ENCODE results near the gene CBFA2T3.

Gene CBFA2T3

DNA sequence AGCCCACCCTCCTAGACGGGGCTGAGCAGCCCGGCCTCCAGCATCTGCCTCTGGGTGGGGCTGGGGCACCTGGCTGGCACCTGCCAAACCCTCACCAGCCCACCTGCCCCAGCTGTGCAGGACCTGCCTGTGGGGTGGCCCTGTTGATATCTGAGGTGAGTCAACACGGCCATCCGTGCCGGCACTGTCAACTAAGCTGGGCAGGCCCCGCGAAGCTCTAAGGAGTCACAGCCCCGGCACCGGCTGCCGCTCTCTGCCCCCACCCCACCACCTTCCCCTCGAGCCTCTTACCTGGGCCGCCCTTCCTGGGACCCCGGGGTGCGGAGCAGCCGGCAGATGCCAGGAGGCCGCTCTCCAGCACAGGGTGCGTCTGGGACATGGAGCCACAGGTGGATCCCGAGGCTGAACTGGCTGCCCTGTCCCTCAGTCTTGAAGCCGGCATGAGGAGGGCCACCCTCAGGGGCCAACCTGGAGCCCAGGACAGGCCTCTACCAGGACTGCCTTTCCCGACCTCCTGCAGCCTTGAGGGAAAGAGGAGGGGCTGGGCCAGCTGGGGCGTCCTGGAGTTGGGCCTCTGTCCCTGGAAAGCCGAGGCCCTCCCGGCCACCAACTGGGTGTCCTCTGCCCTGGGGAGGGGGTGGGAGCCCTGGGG is 515 bp downstream of the CBFA2T3 start:
- DNase-seq (ENCODE audit: low read depth in 2 of 2): no peak

DNA sequence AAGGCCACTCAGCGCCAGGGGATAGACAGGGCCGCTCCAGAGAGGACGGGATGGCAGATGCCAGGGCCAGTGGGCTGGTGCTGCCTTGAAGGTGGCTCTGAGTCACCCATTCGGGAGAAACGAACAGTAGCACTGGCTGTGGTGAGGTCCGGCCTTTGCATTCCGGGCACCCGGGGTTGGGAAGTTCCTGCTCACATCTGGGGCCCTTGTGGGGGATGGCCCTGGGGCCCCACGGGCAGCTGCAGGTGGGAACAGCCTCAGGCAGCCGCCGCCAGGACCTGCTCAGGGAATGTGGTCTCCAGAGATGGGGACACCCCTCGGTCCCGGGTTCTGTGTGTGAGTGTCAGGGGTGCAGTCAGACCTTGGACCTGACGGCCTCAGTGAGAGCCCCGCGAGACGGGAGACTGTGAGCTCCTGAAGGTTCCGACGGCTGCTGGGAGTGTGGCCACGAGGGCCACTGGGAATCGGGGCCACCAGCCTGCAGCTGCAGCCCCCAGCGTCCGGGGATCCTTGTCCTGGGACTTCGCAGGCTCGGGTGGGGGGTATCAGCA is 1.4 kb downstream of the CBFA2T3 start:
- no peak for DNase-seq (ENCODE audit: low read depth in 2 of 2)

DNA sequence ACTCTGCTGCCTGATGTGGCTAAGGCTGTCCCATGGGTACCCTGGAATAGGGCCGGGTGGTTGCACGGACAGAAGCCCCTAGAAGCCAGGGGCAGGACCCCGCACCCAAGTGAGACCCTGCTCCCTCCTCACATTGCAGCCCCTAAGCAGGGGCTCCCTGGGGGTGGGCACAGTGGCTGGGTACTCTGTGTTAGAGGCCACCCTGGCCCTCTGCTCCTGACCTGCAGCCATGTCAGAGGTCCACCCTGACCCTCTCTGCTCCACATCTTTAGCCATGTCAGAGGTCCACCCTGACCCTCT is 2.1 kb downstream of the CBFA2T3 start:
- DNase-seq (ENCODE audit: low read depth in 2 of 2): no peak

DNA sequence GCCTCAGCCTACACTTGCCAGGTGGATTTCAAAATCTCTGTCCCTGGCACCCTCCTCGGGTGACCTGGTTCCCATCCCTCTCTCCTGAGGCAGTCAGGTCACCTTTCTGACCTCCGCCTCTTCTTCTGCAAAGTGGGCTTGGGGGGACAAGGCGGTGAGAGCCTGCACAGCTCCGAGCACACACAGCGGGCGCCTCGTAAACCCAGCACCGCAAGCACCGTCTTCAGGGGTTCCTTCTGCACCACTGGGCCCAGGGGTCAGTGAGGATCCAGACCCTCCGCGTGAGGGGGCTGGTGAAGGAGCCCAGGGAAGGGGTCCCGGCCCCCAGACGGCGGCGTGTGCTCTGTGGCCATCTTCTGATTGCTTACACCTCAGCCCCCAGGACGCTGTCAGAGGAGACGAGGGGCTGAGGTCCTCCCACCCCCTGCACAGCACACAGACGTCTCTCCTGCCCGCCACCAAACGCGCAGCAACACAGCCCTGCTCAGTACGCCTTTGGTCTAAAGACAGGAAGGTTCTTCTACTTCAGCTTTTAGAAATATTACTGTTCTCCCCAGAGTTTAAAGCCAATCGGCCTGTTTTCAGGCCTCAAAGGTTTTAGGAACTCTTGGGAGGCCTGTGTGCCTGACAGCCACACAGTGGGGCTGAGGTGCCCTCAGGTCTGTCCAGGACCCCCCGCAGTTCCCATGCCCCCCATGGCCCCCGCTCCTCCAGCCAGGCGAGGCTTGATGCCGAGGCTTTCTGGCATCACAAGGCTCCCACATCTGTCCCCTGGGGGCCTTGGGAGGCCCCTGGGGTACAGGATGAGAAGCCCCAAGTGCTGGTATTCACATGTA is 2.7 kb downstream of the CBFA2T3 start:
- DNase-seq (ENCODE audit: low read depth in 2 of 2): no peak

DNA sequence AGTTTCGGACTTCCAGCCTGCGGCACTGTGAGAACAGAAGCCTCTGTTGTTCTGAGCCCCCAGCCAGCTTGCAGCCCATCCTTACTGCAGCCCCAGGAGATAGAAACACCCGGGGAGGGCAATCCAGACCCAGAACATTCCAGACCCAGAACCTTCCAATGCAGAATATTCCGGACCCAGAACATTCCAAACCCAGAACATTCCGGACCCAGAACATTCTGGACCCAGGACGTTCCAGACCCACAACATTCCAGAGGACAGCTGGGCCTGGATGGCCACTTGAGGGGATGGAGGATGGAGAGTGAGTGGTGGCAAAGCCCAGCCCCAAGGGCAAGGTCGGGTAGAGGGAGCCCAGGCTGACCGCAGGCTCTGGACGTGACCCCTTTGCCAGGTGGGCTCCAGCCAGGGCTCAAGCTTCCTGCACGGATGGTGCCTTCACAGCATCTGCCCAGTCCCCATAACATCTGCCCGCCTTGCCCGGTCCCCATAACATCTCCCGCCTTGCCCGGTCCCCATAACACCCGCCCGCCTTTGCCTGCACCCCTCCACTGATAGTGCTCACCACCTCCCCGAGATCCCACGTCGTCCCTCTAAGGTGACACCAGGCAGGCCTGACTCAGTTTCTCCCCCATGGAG is 3.5 kb downstream of the CBFA2T3 start:
- no peak for DNase-seq (ENCODE audit: low read depth in 2 of 2)

DNA sequence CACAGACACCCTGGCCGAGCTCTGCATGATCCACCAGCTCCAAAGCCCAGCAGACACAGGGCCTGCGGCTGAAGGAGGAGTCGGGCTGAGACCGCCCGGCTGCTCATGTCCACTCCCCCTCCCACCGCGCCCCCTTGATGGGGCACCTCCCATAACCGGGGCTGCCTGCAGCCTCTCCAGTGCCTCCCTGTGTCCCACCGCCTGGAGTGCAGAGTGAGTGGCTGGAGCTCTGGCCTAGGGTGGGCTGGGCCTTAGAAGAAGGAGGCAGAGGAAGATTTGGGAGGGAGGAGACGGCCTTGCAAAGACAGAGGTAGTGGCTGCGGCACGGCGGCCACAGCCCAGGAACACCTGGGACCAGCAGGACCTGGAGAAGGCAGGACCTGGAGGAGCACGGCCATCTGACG is 4.0 kb downstream of the CBFA2T3 start:
- DNase-seq (ENCODE audit: low read depth in 2 of 2): no peak

DNA sequence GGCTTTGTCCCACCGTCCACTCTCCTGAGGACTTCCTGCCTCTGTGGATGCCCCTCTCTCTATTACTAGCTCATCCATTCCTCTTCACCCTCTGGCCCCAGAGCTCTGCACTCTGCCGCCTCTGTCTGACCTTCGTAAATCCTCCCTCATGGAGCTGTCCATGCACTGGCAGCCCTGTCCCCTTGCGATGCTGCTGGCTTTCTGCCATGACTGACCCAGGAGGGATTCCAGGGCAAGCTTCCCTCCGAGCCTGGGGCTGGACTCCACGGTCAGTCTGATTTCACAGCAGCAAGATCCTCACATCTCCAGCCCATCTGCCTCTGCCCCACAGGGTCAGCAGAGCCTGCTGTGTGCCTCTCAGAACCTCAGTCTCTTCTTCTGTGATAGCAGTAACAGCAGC is 4.7 kb downstream of the CBFA2T3 start:
- no peak for DNase-seq (ENCODE audit: low read depth in 2 of 2)

DNA sequence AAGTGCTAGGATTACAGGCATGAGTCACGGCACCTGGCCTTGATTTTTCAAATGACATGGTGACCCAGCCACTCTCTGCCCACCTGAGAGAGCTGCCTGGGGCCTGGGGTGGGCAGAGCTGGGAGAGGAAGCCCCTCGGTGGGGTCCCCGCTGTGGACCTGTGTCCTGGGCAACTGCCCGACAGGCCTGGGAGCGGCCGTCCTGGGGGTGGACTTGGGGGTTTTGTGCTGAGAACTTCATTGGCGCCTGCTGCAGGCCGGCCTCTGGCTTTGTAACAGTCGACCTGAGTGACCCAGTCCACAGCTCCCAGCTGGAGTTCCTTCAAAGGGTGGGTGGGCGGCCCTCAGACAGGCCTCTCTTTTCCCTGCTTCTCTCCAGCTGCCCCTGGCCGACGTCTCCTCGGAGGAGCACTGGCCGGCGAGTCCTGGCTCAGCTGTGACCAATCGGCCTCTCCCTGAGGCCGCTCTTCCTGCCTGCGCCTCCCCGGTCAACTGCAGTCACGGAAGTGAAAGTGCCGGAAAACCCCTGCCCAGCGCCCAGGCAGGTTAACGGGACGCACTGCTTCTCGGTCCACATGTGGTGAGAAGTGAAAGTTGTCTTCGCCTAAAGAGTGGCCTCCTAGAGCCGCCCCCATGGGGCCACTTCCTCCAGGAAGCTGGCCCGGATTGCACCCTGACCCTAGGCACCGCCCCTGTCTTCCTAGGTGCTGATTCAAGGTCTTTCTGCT is 5.5 kb downstream of the CBFA2T3 start:
- DNase-seq (ENCODE audit: low read depth in 2 of 2): no peak

DNA sequence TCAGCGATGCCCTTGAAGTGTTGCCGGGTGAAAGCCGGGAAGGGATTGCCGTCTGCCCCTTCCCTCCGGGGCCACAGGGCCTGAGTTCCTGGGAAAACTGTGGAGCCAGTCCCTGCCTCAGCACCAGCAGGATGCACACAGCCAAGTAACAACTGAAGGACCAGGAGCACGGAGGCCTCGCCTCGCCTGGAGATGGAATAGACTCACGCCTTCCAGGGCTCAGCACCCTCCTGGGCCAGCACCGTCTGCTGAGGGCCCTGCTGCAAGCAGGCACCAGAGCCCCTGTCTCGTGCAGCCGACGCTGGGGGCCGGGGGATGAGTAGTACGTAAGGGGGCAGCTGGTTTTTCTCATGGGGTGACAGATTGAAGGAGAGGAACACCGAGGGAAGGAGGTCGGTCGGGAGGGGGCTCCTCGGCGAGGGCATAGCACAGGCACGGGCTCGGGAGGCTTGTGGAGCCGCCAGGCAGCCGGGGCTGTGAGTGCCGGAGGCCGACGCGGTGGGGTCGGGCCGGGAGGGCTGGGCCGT is 6.4 kb downstream of the CBFA2T3 start:
- no peak for DNase-seq (ENCODE audit: low read depth in 2 of 2)

DNA sequence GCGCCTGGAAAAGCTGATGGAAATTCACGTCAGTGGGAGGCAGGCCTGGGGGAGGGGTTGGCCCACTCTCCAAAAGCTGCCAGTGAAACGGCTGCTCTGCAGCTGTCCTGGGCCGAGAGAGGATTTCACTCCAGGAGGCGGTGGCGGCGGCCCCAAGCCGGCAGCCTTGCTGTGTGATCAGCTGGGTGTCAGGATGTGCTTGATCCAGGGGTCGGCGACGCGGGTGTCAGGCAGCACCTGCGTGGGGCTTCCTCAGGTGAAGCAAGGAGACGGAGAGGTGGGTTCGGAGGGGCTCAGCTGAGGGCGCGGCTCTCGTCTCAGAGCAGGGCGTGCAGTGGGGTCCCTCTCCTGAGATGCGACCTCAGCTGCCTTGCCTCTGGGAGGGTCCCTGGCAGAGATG is 7.0 kb downstream of the CBFA2T3 start:
- no peak for DNase-seq (ENCODE audit: low read depth in 2 of 2)

DNA sequence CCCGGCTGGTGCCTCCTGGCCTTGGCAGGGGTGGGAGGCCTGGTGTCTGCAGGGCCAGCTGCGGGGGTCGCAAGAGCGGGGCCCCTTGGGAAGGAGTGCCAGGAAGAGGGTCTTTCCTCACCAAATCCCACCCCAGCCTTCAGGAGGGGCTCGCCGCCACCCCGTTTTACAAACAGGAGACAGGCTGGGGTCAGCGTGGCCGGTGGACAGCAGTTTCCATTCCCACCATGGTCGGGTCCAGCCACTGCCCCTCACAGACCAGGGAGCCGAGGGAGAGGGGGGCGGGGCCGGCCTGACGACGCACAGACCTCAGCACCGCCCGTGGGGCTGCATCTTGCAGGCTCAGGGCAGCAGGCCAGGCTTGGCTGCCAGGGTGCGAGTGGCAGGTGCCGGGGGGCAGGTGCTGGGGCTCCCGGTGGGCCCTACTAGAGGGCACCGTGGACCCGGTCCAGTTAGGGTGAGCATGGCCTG is 7.6 kb downstream of the CBFA2T3 start:
- DNase-seq (ENCODE audit: low read depth in 2 of 2): no peak

DNA sequence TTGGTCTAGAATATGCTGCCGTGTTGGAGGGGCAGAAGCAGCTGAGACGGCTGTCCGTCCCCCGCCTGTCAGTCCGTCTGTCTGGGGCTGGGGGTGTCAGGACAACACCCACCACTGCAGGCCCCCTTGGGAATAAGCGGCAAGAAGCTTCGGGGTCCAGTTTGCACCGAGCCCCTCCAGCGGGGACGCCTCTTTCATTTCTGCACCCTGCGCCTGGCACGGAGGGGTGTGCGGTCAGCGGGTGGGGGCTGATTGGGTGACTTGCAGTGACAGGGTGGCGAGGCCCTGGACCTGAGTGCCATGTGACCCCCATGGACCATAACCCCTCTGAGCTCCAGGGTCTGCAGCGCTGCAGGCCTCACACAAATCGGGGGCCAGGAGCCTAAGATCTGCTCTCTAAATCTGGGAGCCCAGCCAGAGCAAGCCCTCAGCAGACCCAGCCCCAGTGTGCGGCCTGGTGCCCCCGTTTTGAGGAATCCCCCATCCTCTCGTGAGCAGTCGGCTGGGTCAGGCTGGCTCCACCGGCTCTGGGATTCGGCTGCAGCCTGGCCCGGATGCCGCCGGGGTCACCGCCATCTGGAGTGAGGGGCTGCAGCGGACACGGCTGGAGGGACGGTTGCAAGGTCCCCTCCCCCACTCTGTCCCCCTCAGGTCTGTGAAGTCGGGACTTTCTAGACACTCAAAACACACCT is 8.3 kb downstream of the CBFA2T3 start:
- no peak for DNase-seq (ENCODE audit: low read depth in 2 of 2)

DNA sequence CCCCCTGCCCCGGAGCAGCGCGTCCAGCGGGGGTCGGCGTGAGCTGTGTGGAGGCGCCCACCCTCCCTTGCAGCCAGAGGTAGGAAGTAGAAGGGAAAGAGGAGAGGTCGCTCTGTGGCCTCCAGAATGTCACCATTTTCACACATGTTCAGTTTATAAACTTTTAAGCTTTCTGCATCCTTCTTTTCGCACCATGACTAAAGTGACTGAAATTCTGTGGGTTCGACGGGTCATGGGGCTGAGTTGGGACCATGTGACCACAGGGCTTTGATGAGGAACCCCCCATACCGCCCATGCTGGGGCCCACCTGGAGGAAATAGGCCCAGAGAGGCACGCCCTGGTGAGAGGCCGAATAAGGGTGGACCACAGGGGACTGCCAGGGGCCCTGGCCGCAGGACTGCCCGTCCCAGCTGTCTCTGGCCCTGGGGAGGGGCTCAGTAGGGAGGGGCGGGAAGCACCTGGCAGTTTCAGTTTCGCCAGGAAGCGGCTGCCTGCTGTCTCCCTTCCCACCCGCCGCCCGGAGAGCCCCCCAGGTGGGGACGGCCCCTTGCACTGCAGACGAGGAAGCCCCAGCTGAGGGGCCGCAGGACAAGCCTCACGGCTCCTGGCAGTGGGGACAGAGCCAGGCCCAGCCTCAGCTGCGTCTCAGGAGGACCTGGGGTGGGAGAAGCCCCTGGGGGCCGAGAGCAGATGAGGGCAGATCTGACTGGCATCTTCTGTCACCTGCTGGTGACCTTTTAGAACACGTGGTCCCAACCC is 9.0 kb downstream of the CBFA2T3 start:
- DNase-seq (ENCODE audit: low read depth in 2 of 2): no peak

DNA sequence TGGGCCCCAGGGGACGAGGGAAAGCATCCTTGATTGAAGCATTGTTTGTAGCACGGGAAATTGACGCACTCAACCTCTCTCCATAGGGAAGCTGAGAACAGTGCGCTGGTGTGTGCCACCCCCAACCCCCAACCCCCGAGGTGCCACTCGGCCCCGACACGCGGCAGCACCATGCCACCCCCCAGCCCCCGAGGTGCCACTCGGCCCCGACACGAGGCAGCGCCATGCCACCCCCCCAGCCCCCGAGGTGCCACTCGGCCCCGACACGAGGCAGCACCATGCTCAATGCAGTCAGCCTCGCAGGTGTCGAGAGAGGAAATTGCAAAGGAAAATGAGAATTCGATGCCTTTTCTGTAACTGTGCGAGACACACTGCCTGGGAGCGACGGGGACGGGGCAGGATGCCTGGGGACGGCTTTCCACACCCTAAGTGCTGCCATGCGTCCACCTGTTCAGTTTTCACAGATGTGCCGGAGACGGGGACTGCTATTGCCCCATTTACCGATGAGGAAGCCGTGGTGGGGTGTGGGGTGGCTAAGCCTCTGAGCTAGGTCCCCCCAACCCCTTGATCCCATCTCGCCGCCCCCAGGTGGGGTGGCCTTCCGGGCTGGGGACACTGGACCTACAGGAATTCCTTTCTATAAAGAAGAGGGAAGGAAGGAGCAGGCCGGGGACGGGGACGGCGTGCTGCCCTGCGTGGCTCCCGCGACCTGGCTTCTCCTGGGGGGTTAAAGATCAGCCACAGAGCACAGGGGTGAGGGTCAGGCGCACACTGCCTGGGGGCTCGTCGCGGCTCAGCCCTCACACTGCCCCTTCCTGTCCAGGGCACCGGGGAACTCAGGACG is 9.8 kb downstream of the CBFA2T3 start:
- DNase-seq (ENCODE audit: low read depth in 2 of 2): no peak

DNA sequence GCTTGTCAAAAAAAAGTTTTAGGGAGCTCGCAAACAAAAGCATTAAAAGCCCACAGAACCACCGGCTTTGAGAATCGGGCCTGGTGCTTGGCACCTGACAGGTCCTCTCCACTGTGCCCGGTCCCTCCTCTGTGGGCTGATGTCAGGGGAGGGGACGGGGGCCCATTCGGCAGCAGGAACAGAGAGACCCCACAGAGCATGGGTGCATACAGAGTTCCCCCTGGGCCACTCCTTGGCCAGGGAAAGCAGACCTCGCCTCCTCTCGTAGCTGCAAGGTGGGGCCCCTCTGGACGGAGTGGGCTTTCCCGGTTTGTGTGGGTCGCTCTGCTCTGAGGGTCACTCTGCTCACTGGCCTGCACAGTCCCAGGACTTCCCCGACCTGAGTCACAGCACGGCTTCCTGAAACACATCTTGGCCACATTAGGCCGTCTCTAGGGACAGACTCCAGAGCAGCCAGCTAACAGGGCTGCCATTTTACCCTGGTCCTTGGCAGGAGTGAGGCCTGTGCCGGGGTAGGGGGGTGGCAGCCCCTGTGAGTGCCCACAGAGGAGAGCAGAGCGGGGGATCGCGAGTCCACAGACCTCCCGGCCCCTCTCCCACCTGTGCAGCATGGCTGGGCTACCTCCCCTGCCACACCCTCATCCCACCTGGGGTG is 11.1 kb downstream of the CBFA2T3 start:
- no peak for DNase-seq (ENCODE audit: low read depth in 2 of 2)

DNA sequence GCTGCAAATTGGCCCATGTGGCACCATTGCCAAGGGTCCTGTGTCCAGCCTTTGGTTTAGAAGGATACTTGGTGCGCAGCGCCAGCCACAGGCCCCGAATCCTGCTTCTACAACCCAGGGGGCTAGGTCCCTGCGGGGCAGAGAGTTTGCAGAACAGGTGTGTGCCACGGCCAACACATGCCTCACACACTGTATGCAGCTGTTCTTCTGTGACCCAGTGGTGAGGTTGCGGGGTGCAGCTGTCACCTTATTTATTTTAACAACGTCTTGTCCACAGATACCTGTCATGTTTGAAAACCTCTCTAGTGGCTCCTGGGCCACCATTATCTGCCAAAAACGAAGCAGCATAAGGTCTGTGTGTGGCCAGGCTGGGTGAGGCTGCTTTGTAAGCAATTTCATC is 11.6 kb downstream of the CBFA2T3 start:
- no peak for DNase-seq (ENCODE audit: low read depth in 2 of 2)

DNA sequence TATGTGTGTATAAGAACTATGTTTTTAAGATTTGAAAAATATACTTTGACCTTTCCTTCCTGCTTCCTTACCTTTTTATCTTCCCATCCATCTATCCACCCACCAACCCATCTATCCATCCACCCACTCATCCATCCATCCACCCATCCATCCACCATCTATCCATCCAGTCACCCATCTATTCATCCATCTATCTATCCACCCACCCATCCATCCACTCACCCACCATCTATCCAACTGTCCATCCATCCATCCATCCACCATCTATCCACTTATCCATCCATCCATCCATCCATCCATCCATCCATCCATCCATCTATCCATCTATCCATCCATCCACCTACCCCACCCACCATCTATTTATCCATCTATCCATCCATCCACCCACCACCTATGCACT is 12.4 kb downstream of the CBFA2T3 start:
- DNase-seq (ENCODE audit: low read depth in 2 of 2): no peak

DNA sequence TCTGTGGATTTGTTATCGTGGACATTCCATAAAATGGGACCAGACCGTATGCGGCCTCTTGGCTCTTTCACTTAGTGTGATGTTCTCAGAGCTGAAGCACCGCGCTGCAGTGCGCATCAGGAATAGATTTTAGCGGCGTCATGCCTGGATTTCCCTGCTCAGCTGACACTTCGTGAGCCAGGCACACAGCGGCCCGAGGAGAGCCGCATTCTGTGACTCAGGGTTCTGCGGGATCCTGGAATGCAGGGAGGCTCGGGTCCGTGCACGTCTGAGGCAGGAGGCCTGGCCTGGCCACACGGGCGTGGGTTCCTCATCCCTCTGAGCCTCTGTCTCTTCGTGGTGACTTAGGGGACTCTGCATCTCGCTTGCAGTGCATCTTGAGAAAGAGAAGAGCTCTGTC is 13.4 kb downstream of the CBFA2T3 start:
- DNase-seq (ENCODE audit: low read depth in 2 of 2): no peak
